A673 (cell line): ENCODE results near the gene LRRC8B. TPM values are rescaled to one million over a fixed set of nuclear protein-coding genes. Genes with fewer than 3 reads are reported as not detected.

Source experiments
- BruUV-seq: library from RNA; stranded (reverse); fragments of 400-500 nt; replicated peaks from 2 replicates; lab custom pipeline; 2021; lab: Mats Ljungman, UMichigan
- CTCF ChIA-PET: fragments of 300-600 bp; sonication (Branson Sonifier 250); formaldehyde crosslinking; loops from one replicate; lab custom pipeline; 2022; ENCODE audit warnings: antibody characterized with exemption; lab: Charles Lee
- POLR2A ChIA-PET: fragments of 300-600 bp; sonication (Branson Sonifier 250); formaldehyde crosslinking; loops from one replicate; lab custom pipeline; 2022; ENCODE audit warnings: antibody characterized with exemption; ENCODE audit not compliant: low non-redundant PET; lab: Charles Lee
- DNase-seq: peaks from one replicate; pipeline ENCODE4 v3.0.0-alpha.2; 2015; ENCODE audit warnings: low spot score
- H3K27ac ChIP-seq: fragments of 200-600 bp; sonication (generic); 2 replicates; pipeline ENCODE4 v1.5.1; 2016; ENCODE audit warnings: mixed run types, low read depth, mild to moderate bottlenecking, mixed read lengths, antibody characterized with exemption, low read length; ENCODE audit not compliant: poor library complexity, severe bottlenecking
- H3K27me3 ChIP-seq: fragments of 200-600 bp; sonication (generic); replicated peaks from 2 replicates; pipeline ENCODE4 v1.6.1; 2017; ENCODE audit warnings: mixed run types, low read depth, mild to moderate bottlenecking, mixed read lengths, antibody characterized with exemption, low read length; ENCODE audit not compliant: insufficient read depth, poor library complexity
- H3K36me3 ChIP-seq: fragments of 200-600 bp; sonication (generic); 2 replicates; pipeline ENCODE4 v1.6.1; 2016; ENCODE audit warnings: mixed run types, mild to moderate bottlenecking, mixed read lengths, antibody characterized with exemption, low read length; ENCODE audit not compliant: insufficient read depth, poor library complexity, severe bottlenecking
- H3K4me1 ChIP-seq: fragments of 200-600 bp; sonication (generic); 2 replicates; pipeline ENCODE4 v1.6.1; 2017; ENCODE audit warnings: mixed run types, mild to moderate bottlenecking, mixed read lengths, antibody characterized with exemption, low read length; ENCODE audit not compliant: insufficient read depth, poor library complexity, severe bottlenecking
- H3K4me3 ChIP-seq: fragments of 200-600 bp; sonication (generic); 2 replicates; pipeline ENCODE4 v1.5.1; 2016; ENCODE audit warnings: low read depth, mixed run types, mild to moderate bottlenecking, mixed read lengths, low read length; ENCODE audit not compliant: poor library complexity, severe bottlenecking
- H3K9me3 ChIP-seq: fragments of 200-600 bp; sonication (generic); 2 replicates; pipeline ENCODE4 v1.6.1; 2016; ENCODE audit warnings: mixed run types, low read depth, mild to moderate bottlenecking, mixed read lengths, antibody characterized with exemption, low read length; ENCODE audit not compliant: poor library complexity, severe bottlenecking
- EZH2 ChIP-seq: fragments of 200-600 bp; sonication (generic); IDR thresholded peaks from 2 replicates; pipeline ENCODE4 v1.6.1; 2017; ENCODE audit warnings: borderline replicate concordance, low read depth, mild to moderate bottlenecking, mixed read lengths, antibody characterized with exemption, low read length; ENCODE audit not compliant: poor library complexity, severe bottlenecking
- intact Hi-C: fragments of 100-400 bp; cut with micrococcal nuclease; formaldehyde crosslinking; loops from one replicate; pipeline ENCODE4 v1.10.0; 2022; ENCODE audit not compliant: unreplicated experiment
- total RNA-seq: library from RNA; stranded (reverse); gene quantifications from 2 replicates; pipeline ENCODE4 v1.2.3, GENCODE V29; 2021
- TF ChIP-seq, protein P1 (sequence below): fragments of 300-800, 200-600 bp; sonication (generic); conservative IDR thresholded peaks from 2 replicates; pipeline ENCODE4 v1.5.1; 2017; ENCODE audit warnings: low read depth, mild to moderate bottlenecking, antibody characterized with exemption, low read length, moderate library complexity, mixed read lengths

Gene LRRC8B
- total RNA-seq, 1 experiment from 2014 or later: 18.9 TPM

DNA sequence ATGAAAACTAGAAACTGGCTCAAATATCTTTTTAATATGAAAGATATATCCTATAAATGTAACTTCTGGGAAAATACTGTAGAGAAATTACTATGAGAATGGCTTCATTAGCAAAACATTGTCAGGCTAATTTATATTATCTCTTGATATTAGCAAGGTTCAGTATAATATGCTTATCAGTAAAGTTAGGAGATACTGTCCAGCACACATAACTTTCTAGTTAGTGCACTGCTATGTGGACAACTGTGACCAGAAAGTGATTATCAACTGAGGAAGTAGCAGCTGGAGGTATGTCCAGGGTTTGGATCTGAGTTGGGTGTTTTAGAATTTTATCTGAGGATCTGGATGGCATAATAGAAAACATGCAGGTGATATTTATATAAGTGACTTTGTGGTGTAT, 115.8 kb downstream of the LRRC8B start:
- POLR2A ChIA-PET: no interaction called here
- intact Hi-C loops: no loop called here

DNA sequence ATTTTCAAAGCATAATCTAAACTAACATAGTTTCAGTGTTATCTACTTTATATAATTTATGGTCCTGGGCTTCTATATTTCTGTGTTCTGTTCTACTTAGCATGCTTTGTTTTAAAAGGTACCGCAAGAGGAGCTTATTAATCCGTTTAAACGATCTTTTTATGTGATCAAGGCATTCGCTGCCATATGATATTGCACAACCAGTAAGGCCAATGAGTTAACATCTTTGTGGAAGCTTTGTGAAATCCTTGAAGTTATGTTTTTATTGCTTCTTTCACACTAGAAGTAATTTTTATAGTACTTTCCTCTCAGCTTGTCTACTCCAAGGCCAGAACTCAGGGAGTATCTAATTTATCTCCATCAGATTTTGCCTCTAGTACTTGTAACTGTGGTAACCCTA, 117.2 kb downstream of the LRRC8B start:
- H3K27me3 ChIP-seq: no peaks in the 10 kb centered on the region
- H3K4me1 ChIP-seq: peaks cover 11% of the 10 kb centered on the region
- no TSS peak for BruUV-seq
- H3K9me3 ChIP-seq: peaks cover 8% of the 10 kb centered on the region
- no peaks in the 10 kb centered on the region for H3K36me3 ChIP-seq
- TF ChIP-seq, protein P1, sequence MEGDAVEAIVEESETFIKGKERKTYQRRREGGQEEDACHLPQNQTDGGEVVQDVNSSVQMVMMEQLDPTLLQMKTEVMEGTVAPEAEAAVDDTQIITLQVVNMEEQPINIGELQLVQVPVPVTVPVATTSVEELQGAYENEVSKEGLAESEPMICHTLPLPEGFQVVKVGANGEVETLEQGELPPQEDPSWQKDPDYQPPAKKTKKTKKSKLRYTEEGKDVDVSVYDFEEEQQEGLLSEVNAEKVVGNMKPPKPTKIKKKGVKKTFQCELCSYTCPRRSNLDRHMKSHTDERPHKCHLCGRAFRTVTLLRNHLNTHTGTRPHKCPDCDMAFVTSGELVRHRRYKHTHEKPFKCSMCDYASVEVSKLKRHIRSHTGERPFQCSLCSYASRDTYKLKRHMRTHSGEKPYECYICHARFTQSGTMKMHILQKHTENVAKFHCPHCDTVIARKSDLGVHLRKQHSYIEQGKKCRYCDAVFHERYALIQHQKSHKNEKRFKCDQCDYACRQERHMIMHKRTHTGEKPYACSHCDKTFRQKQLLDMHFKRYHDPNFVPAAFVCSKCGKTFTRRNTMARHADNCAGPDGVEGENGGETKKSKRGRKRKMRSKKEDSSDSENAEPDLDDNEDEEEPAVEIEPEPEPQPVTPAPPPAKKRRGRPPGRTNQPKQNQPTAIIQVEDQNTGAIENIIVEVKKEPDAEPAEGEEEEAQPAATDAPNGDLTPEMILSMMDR: no peak
- TF ChIP-seq EZH2: no peak
- CTCF ChIA-PET: no interaction called here
- intact Hi-C loops: no loop called here
- H3K27ac ChIP-seq: no peak overlapping the region
- no peak for DNase-seq
- POLR2A ChIA-PET: interaction anchor here (0.7 kb wide), 1 partner anchor 679 kb away, joined by 4 read pairs; no protein-coding TSS in a partner anchor
- H3K4me3 ChIP-seq: no peak overlapping the region

More for the DNA sequence above, 115.8 kb downstream of the LRRC8B start:
- CTCF ChIA-PET: no interaction called here
- Histone ChIP-seq H3K27ac (no peak overlapping the region), H3K4me3 (no peak overlapping the region), H3K4me1 (peaks cover 18% of the 10 kb centered on the region), H3K27me3 (no peaks in the 10 kb centered on the region), H3K36me3 (no peaks in the 10 kb centered on the region), H3K9me3 (no peaks in the 10 kb centered on the region)
- no TSS peak for BruUV-seq
- DNase-seq: no peak
- TF ChIP-seq, protein P1: no peak
- no peak for TF ChIP-seq EZH2

DNA sequence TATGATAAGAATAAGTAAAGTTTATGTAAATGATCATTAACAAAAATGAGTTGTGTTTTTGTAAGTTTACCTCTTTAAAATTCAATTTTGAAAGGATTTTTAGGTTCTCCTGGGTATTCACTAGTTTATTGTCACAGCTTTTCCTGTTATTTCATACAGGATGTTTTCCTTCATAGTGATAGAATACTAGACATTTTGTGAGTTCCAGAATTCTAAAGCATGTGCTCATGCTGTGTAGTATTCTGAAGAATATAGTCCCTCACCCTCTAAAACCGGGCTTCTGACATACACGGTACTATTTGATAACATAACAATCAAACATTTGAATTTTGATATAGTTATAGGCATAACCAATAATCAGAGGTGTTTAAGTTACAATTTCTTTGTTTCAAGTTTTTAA, 118.9 kb downstream of the LRRC8B start:
- Histone ChIP-seq H3K9me3 (peaks cover 8% of the 10 kb centered on the region), H3K36me3 (no peaks in the 10 kb centered on the region), H3K4me1 (peaks cover 11% of the 10 kb centered on the region), H3K4me3 (no peak overlapping the region), H3K27me3 (no peaks in the 10 kb centered on the region), H3K27ac (no peak overlapping the region)
- no TSS peak for BruUV-seq
- no peak for DNase-seq
- ChIA-PET POLR2A (no interaction called here), CTCF (no interaction called here)
- TF ChIP-seq, protein P1: no peak
- no peak for TF ChIP-seq EZH2
- intact Hi-C loops: no loop called here
